Measurements from ENCODE around the gene ARID1B.

- no peak for TF ChIP-seq CTCF (IDR thresholded peaks at IDR 0.05; ENCODE audit: low read depth, low read length, missing input control)
- no peak for TF ChIP-seq JUND (IDR thresholded peaks at IDR 0.05)
- TF ChIP-seq HNF4A (conservative IDR thresholded peaks at IDR 0.05) = no peak
- TF ChIP-seq ZBTB33 (IDR thresholded peaks at IDR 0.05) = no peak
Observed at GRCh38 chr6:157008568-157008967, 231.4 kb downstream of the ARID1B start.

Data from liver (tissue), 3 donors.